WTC11 (cell line): ENCODE measurements around the gene MRPL23.

Source experiments
- ATF3 ChIP-seq: sonication (generic); formaldehyde crosslinking; conservative IDR thresholded peaks from 2 replicates; pipeline ENCODE4 v1.8.1; 2022; ENCODE audit warnings: mild to moderate bottlenecking, missing genetic modification reagents
- CREB1 ChIP-seq: sonication (generic); formaldehyde crosslinking; IDR thresholded peaks from 2 replicates; pipeline ENCODE4 v1.8.0; 2023; ENCODE audit warnings: mild to moderate bottlenecking, missing genetic modification reagents
- CTCF ChIP-seq: fragments of 200-600 bp; IDR thresholded peaks from 2 replicates; pipeline ENCODE4 v1.8.0; 2022; ENCODE audit warnings: antibody characterized with exemption
- E2F4 ChIP-seq: sonication (generic); formaldehyde crosslinking; IDR thresholded peaks from 2 replicates; pipeline ENCODE4 v1.8.1; 2022; ENCODE audit warnings: low read depth, mild to moderate bottlenecking, moderate library complexity, missing genetic modification reagents, borderline replicate concordance
- FOXP4 ChIP-seq: sonication (generic); formaldehyde crosslinking; IDR thresholded peaks from 2 replicates; pipeline ENCODE4 v1.8.0; 2022; ENCODE audit warnings: mild to moderate bottlenecking, missing genetic modification reagents
- JUN ChIP-seq: sonication (generic); formaldehyde crosslinking; IDR thresholded peaks from 2 replicates; pipeline ENCODE4 v1.8.0; 2023; ENCODE audit warnings: mild to moderate bottlenecking, missing genetic modification reagents
- MYBL2 ChIP-seq: sonication (generic); formaldehyde crosslinking; IDR thresholded peaks from 2 replicates; pipeline ENCODE4 v1.8.1; 2023; ENCODE audit warnings: mild to moderate bottlenecking, moderate library complexity, missing genetic modification reagents
- NR2C2 ChIP-seq: sonication (generic); formaldehyde crosslinking; IDR thresholded peaks from 2 replicates; pipeline ENCODE4 v1.8.0; 2022; ENCODE audit warnings: mild to moderate bottlenecking, missing genetic modification reagents
- SP1 ChIP-seq: sonication (generic); formaldehyde crosslinking; conservative IDR thresholded peaks from 2 replicates; pipeline ENCODE4 v1.8.1; 2022; ENCODE audit warnings: missing genetic modification reagents
- TCF7 ChIP-seq: sonication (generic); formaldehyde crosslinking; IDR thresholded peaks from 2 replicates; pipeline ENCODE4 v1.8.0; 2022; ENCODE audit warnings: mild to moderate bottlenecking, low read depth, missing genetic modification reagents, moderate library complexity
- TEAD1 ChIP-seq: sonication (generic); formaldehyde crosslinking; IDR thresholded peaks from 2 replicates; pipeline ENCODE4 v1.8.0; 2022; ENCODE audit warnings: mild to moderate bottlenecking, missing genetic modification reagents
- USF2 ChIP-seq: sonication (generic); formaldehyde crosslinking; IDR thresholded peaks from 2 replicates; pipeline ENCODE4 v1.8.1; 2023; ENCODE audit warnings: mild to moderate bottlenecking, missing genetic modification reagents, moderate library complexity
- ZNF232 ChIP-seq: sonication (generic); formaldehyde crosslinking; IDR thresholded peaks from 2 replicates; pipeline ENCODE4 v1.8.0; 2022; ENCODE audit warnings: mild to moderate bottlenecking, missing genetic modification reagents
- ZNF396 ChIP-seq: fragments of 250-450 bp; sonication (Bioruptor Pico); IDR thresholded peaks from 2 replicates; pipeline ENCODE4 v1.8.0; 2021; ENCODE audit warnings: mild to moderate bottlenecking, moderate library complexity, borderline replicate concordance

GRCh38 chr11:1922481-1923081, 24.6 kb upstream of the MRPL23 start:
- TF ChIP-seq CREB1 (no peak), ATF3 (CRISPR knock-in tag) (no peak), CTCF (no peak), MYBL2 (CRISPR knock-in tag) (no peak), TEAD1 (CRISPR knock-in tag) (no peak), ZNF396 (CRISPR knock-in tag) (no peak), USF2 (CRISPR knock-in tag) (no peak), SP1 (CRISPR knock-in tag) (no peak), ZNF232 (CRISPR knock-in tag) (no peak), JUN (CRISPR knock-in tag) (no peak), NR2C2 (CRISPR knock-in tag) (no peak), E2F4 (CRISPR knock-in tag) (no peak), FOXP4 (CRISPR knock-in tag) (no peak), TCF7 (CRISPR knock-in tag) (no peak)
